RPMI7951 (cell line): ENCODE measurements around the gene MTRFR. TPM values are rescaled to one million over a fixed set of nuclear protein-coding genes. Genes with fewer than 3 reads are reported as not detected.

Source experiments
- DNase-seq: peaks from one replicate; pipeline ENCODE4 v3.0.0-alpha.2; 2012; ENCODE audit warnings: low read depth
- total RNA-seq: library from RNA; depleted of rRNA; stranded (reverse); fragments of >200 nt; shearing (Covaris generic); gene quantifications from 2 replicates; pipeline ENCODE4 v1.2.3, GENCODE V29; 2014; rRNA removed

MTRFR gene
- total RNA-seq, 1 experiment from 2014 or later = 14.1 TPM

DNA sequence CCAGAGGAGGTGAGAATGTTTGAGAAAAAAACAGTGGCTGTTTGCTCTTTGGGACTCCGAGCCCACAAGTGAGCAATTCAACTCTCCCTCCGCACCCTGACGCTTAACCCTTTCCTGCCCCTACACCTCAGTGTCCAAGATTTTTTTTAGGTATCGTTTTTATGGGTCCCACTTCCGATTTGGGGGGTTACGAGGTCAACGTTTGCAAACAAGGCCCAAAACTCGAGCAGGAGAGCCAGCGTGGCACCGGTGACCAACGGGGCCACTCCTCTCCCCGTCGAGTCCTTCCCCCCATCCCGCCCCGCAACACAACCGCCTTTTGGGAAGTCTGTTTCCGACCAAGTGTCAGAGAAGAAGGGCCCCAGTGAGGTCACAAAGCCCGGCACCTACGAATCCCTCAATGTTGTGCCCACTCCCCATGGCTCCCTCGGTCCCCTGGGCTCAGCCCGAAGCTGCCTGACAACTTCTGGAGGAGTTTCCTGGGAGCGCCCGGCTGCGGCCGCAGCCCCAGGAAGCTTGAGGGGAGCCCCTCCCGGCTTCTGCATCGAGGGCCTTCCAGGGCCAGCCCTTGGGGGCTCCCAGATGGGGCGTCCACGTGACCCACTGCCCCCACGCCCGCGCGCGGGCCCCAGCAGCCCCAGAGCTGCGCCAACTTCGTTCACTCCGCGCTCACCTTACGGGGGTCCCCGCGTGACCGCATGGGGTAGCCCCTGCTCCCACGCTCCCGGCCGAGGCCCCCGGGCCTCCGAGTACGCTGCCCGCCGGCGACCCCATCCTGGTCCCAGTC lies 37.2 kb downstream of the MTRFR start:
- DNase-seq = peak; percentile 25

DNA sequence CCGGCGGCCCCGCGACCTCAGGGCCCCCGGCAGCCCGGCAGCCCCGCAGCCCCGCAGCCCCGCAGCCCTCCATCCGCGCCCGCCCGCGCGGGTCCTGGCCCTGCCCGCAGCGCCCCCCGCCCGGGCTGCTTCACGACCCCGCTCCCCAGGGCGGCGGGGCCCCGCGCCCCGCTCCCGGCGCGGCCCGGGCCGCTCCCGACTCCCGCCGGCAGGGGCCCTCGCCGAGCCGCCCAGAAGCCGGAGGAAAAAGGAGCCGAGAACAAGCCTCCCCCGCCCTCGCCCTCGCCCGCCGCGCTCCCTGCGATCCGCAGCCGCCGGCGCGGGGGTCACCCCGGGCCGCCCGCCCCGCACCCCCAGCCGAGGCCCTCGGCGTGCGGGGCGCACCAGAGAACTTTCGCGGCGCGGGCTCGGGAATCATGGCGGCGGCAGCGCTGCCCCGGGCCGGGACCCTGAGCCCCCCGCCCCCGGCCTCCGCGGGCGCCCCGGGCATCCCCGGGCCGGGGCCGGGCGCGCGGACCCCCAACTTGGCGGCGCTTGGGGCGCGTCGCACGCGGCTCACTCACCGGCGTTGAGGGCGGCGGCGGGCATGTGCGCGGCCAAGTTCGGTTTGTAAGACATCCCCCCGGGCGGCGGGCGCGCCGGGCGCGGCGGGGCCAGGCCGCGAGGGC lies 37.9 kb downstream of the MTRFR start:
- DNase-seq = peak; percentile 52

DNA sequence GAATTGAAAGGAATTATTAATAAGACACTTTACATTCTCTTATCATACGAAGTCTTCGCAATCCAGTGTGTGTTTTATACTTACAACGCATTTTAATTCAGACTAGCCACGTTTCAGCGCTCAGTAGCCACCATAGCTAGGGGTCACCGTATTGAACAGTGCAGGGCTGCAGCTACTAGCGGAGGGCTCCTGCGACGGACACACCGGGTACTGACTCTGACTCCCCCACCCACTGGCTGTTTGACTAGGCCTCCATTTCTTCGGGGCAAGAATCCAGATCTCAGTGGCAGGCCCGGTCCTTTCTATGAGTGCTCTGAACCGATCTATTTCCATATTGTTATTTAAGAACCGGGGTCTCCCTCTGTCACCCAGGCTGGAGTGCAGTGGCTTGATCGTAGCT lies 39.9 kb downstream of the MTRFR start:
- DNase-seq = no peak

DNA sequence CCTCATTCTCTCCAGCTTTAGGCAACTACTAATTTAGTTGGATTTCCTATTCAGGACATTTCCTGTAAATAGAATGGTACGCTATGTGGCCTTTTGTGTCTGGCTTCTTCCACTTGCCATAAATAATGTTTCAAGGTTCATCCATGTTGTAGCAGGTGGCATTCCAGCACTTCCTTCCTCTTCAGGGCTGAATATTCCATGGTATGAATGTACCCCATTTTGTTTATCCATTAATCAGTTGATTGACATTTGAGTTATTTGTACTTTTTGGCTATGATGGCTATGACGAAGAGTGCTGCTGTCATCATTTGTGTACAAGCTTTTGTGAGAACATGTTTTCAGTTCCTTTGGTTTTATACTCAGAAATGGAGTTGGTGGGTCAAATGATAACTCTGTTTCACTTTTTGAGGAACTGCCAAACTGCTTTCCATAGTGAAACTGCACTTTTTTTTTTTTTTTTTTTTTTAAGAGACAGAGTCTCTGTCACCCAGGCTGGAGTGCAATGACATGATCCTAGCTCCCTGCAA lies 44.9 kb downstream of the MTRFR start:
- DNase-seq = no peak

DNA sequence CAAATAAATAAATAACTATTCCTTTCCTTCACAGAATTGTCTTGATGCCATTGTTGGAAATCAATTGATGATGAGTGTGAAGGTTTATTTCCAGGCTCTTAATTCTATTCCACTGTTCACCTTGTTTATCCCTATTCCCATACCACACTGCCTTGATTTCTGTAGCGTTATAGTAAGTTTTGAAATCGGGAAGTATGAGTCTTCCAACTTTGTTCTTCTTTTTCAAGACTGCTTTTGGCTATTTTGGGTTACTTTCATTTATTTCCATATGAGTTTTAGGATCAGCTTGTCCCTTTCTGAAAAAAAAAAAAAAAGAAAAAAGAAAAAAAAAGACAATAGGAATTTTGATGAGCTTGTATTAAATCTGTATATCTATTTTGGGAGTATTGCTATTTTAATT lies 47.7 kb downstream of the MTRFR start:
- no peak for DNase-seq

- no peak for DNase-seq
These were observed 48.9 kb downstream of the MTRFR start for GRCh38 chr12:123282111-123282510.

GRCh38 chr12:123283461-123283860 lies 50.2 kb downstream of the MTRFR start:
- DNase-seq = no peak

- no peak for DNase-seq
These were observed 51.4 kb downstream of the MTRFR start for GRCh38 chr12:123284669-123285068.

DNA sequence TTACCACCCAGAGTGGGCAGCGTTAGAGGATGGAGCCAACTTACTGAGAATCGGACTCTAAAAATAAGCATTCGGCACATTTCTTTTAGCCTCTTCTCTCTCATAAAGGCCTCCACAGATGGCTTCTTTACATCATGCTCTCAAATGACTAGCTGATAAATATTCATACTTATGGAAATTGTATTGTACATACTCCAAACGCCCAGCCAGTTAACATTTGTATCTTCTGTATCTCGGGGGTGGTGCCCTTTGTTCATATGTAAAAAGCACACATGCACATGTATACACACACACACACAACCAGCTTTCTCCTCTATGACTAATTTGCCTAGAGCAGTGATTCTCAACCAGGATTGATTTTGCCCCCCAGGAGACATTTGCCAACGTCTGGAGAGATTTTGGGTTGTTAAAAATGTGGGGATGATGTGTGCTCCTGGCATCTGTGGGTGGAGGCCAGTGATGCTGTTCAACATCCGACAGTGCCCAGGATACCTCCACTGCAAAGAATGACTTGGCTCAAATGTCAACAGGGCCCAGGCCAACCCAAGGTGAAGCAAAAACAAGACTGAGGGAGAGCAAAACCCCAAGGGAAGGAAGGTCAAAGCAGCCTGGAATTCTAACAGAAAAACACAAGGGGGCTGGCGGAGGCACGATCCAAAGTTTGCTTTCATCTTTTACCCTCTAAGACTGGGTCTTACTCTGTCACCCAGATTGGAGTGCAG lies 53.6 kb downstream of the MTRFR start:
- peak; percentile 23 for DNase-seq

- no peak for DNase-seq
These were observed 55.6 kb downstream of the MTRFR start for GRCh38 chr12:123288751-123289346.

GRCh38 chr12:123289911-123290310 lies 56.7 kb downstream of the MTRFR start:
- no peak for DNase-seq

DNA sequence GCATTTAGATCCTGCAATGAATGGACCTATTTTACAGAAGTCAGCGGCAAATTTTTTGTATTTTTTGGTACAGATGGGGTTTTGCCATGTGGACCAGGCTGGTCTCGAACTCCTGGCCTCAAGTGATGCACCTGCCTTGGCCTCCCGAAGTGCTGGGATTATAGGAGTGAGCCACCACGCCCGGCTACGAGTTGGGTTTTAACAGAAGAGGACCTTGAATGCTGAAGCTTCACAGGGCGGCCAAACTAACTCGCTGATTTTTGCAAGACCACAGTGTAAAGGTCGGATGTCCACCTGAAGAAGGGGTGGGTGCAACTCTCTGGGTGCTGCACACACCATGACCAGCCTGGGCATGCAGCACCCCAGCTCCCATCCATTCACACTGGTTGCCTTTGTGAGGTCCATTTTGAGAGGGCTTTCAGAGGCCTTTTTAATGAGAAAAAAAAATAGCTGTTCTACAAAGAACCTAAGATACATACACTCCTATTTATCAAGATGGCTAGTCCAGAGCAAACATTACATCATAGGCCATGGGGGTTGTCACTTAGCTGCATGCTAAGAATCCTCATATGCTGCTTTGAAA lies 60.0 kb downstream of the MTRFR start:
- DNase-seq = no peak

- DNase-seq = no peak
These were observed 71.9 kb downstream of the MTRFR start for GRCh38 chr12:123305136-123305535.

- DNase-seq = no peak
These were observed 73.0 kb downstream of the MTRFR start for GRCh38 chr12:123306200-123306599.

Other genes starting within 250 kb of the MTRFR start
- gene PITPNM2, start 82.3 kb upstream of the MTRFR start, total RNA-seq = 2.6 and 2.8 TPM in 2 replicates
- gene MPHOSPH9, start 295 bp upstream of the MTRFR start, total RNA-seq = 62.4 and 66.7 TPM in 2 replicates
- gene CDK2AP1, start 38.4 kb downstream of the MTRFR start, total RNA-seq = 290 and 349 TPM in 2 replicates
- gene SBNO1, start 131.4 kb downstream of the MTRFR start, total RNA-seq = 15.0 and 16.9 TPM in 2 replicates
- gene KMT5A, start 150.7 kb downstream of the MTRFR start, total RNA-seq = 34.6 and 38.4 TPM in 2 replicates
- gene RILPL2, start 203.2 kb downstream of the MTRFR start, total RNA-seq = 2.5 and 2.7 TPM in 2 replicates
- gene SNRNP35, start 224.7 kb downstream of the MTRFR start, total RNA-seq = 12.4 and 16.5 TPM in 2 replicates